AG04450 (cell line): ENCODE measurements around the gene LYL1. TPM values are rescaled to one million over a fixed set of nuclear protein-coding genes. Genes with fewer than 3 reads are reported as not detected.

Experiments used
- CTCF ChIA-PET: fragments of 300-600, 350-600 bp; formaldehyde crosslinking; extraction: SDS; loops from one replicate; lab custom pipeline; 2022; ENCODE audit warnings: antibody characterized with exemption, inconsistent platforms; lab: Charles Lee
- POLR2A ChIA-PET: fragments of 350-600 bp; formaldehyde crosslinking; extraction: SDS; loops from one replicate; lab custom pipeline; 2021; ENCODE audit warnings: antibody characterized with exemption, inconsistent platforms; lab: Yijun Ruan, JAX
- DNase-seq: peaks from one replicate; pipeline ENCODE4 v3.0.0-alpha.2; 2011; ENCODE audit warnings: low read depth, low spot score
- H3K27ac ChIP-seq: one replicate; pipeline ENCODE4 v1.5.1; 2012; ENCODE audit warnings: low read depth, low read length, control low read depth
- H3K27me3 ChIP-seq: one replicate; pipeline ENCODE4 v1.6.0; 2012; ENCODE audit warnings: low read length; ENCODE audit not compliant: control insufficient read depth, insufficient read depth
- H3K4me3 ChIP-seq: 2 replicates; pipeline ENCODE4 v1.5.1; 2011; ENCODE audit warnings: mild to moderate bottlenecking, low read depth, low read length, control low read depth
- H3K9me3 ChIP-seq: 2 replicates; pipeline ENCODE4 v1.5.1; 2012; ENCODE audit warnings: low read length; ENCODE audit not compliant: control insufficient read depth, insufficient read depth
- CTCF ChIP-seq: IDR thresholded peaks from 2 replicates; pipeline ENCODE4 v1.5.1; 2011; ENCODE audit warnings: low read depth, low read length, control low read depth, inconsistent platforms
- polyA plus RNA-seq: library from polyadenylated mRNA; depleted of rRNA; stranded (reverse); fragments of >200 nt; gene quantifications from 2 replicates; pipeline ENCODE4 v1.2.3, GENCODE V29; 2011

Gene LYL1
- polyA plus RNA-seq, 1 experiment = 0.11 TPM

- CTCF ChIA-PET = interaction anchor here (1.3 to 4.2 kb wide), 3 partner anchors 11 to 99 kb away, joined by 4 to 26 read pairs (median 5); no protein-coding TSS in a partner anchor
- Histone ChIP-seq H3K9me3 (no peaks in the 10 kb centered on the region; the same call in 1 of the 2 replicates), H3K4me3 (no peak overlapping the region), H3K27ac (peak overlapping the region; percentile 31), H3K27me3 (no peaks in the 10 kb centered on the region)
- POLR2A ChIA-PET = interaction anchor here (0.6 kb wide), 1 partner anchor 60 kb away, joined by 5 read pairs; no protein-coding TSS in a partner anchor
- TF ChIP-seq CTCF = peak; percentile 34; the same call in 1 of the 2 replicates
- no peak for DNase-seq
These were observed 20.3 kb downstream of the LYL1 start for GRCh38 chr19:13082192-13083007.

DNA sequence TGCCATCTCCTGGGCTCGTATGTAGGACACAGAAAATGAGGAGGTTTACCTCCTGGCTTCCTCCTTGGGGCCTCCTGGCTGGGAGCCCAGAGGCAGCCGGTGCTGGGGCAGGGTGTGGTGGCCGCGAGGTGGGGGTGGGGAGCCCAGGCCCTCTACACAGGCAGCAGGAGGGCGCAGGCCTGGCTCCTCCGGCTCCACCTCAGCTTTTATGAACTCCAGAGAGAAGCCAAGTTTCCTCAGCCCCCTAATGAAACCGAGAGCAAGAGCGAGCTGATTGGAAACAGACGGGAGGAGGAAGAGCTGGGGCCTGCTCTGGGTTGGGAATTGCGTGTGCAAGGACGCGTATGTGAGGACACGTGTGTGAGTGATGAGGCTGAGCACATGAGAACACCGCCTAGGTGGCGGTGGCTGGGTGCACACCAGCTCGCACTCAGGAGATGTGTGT lies 23.1 kb downstream of the LYL1 start:
- no peaks in the 10 kb centered on the region for H3K27me3 ChIP-seq
- no peak for DNase-seq
- H3K9me3 ChIP-seq = no peaks in the 10 kb centered on the region; the same call in 1 of the 2 replicates
- no peak for TF ChIP-seq CTCF
- peak overlapping the region; percentile 68 for H3K27ac ChIP-seq
- POLR2A ChIA-PET = interaction anchor here (1.5 kb wide), 1 partner anchor 18 kb away, joined by 3 read pairs; no protein-coding TSS in a partner anchor
- CTCF ChIA-PET = interaction anchor here (0.7 to 3.8 kb wide), 2 partner anchors 15 to 18 kb away, joined by 3 to 30 read pairs; no protein-coding TSS in a partner anchor
- H3K4me3 ChIP-seq = no peak overlapping the region

GRCh38 chr19:13078897-13079541 lies 23.6 kb downstream of the LYL1 start:
- Histone ChIP-seq H3K27me3 (no peaks in the 10 kb centered on the region), H3K27ac (peak overlapping the region; percentile 68), H3K4me3 (no peak overlapping the region), H3K9me3 (no peaks in the 10 kb centered on the region; the same call in 1 of the 2 replicates)
- ChIA-PET POLR2A (interaction anchor here (0.6 to 1.5 kb wide), 3 partner anchors 15 to 21 kb away, joined by 3 read pairs; no protein-coding TSS in a partner anchor), CTCF (interaction anchor here (1.1 to 3.8 kb wide), 2 partner anchors 18 to 114 kb away, joined by 6 to 30 read pairs; no protein-coding TSS in a partner anchor)
- no peak for DNase-seq
- TF ChIP-seq CTCF = no peak

DNA sequence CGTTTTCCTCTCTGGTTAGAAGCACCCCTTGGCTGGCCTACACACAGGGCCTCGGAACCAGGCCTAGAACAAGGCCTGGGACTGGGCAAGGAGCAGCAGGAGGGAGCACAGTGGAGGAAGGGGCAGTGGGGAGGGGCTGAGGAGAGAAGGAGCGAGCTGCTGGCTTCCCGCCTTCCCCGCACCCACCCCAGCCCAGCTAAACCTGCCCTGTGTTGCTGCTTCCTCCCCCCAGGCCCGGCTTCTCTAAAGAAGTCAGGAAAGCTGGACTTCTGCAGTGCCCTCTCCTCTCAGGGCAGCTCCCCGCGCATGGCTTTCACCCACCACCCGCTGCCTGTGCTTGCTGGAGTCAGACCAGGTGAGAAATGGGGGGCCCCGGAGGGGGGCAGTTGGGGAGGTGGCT lies 24.3 kb downstream of the LYL1 start:
- CTCF ChIA-PET = interaction anchor here (1.1 to 3.8 kb wide), 2 partner anchors 17 to 113 kb away, joined by 6 to 30 read pairs; no protein-coding TSS in a partner anchor
- no peaks in the 10 kb centered on the region for H3K27me3 ChIP-seq
- H3K9me3 ChIP-seq = no peaks in the 10 kb centered on the region; the same call in 1 of the 2 replicates
- H3K4me3 ChIP-seq = no peak overlapping the region
- no peak for TF ChIP-seq CTCF
- no peak for DNase-seq
- H3K27ac ChIP-seq = no peak overlapping the region
- POLR2A ChIA-PET = interaction anchor here (0.6 to 1.5 kb wide), 3 partner anchors 15 to 21 kb away, joined by 3 read pairs; no protein-coding TSS in a partner anchor
